RWPE2 (cell line): ENCODE measurements around the gene KLHL29.
A peak's percentile ranks its signal among the peaks of the same experiment; 100 is the strongest.

ENCODE experiments used
- ATAC-seq: fragments of 200-7000 bp; cut with Tn5 transposase; 3 replicates; pipeline ENCODE4 v1.9.1; 2021; ENCODE audit warnings: low read depth
- DNase-seq: peaks from one replicate; pipeline ENCODE4 v3.0.0-alpha.2; 2020; ENCODE audit warnings: low spot score
- H3K27ac ChIP-seq: fragments of 450-650 bp; 2 replicates; pipeline ENCODE4 v1.5.1; 2017; ENCODE audit warnings: mild to moderate bottlenecking; ENCODE audit not compliant: poor library complexity, severe bottlenecking
- H3K27me3 ChIP-seq: fragments of 250-450 bp; sonication (Bioruptor Pico); 2 replicates; pipeline ENCODE4 v1.5.1; 2021; ENCODE audit warnings: mild to moderate bottlenecking, moderate library complexity; ENCODE audit not compliant: insufficient read depth, poor library complexity, severe bottlenecking
- H3K36me3 ChIP-seq: fragments of 250-450 bp; sonication (Bioruptor Pico); 2 replicates; pipeline ENCODE4 v1.5.1; 2020; ENCODE audit warnings: low read depth, mild to moderate bottlenecking, moderate library complexity
- H3K4me1 ChIP-seq: fragments of 250-450 bp; sonication (Bioruptor Pico); 2 replicates; pipeline ENCODE4 v1.5.1; 2021; ENCODE audit warnings: mild to moderate bottlenecking, moderate library complexity; ENCODE audit not compliant: insufficient read depth, poor library complexity, severe bottlenecking
- H3K4me3 ChIP-seq: fragments of 250-450 bp; sonication (Bioruptor Pico); 2 replicates; pipeline ENCODE4 v1.5.1; 2021; ENCODE audit warnings: mild to moderate bottlenecking, moderate library complexity; ENCODE audit not compliant: severe bottlenecking
- H3K9me3 ChIP-seq: fragments of 250-450 bp; sonication (Bioruptor Pico); 2 replicates; pipeline ENCODE4 v1.5.1; 2021; ENCODE audit warnings: mild to moderate bottlenecking, moderate library complexity; ENCODE audit not compliant: severe bottlenecking
- CTCF ChIP-seq: fragments of 450-650 bp; IDR thresholded peaks from one replicate; pipeline ENCODE4 v1.5.1; 2017; ENCODE audit warnings: mild to moderate bottlenecking, moderate library complexity; ENCODE audit not compliant: poor library complexity, severe bottlenecking

KLHL29 gene

GRCh38 chr2:23492921-23493320 lies 107.9 kb downstream of the KLHL29 start:
- Histone ChIP-seq H3K4me1 (peaks cover 8% of the 10 kb centered on the region), H3K27me3 (no peaks in the 10 kb centered on the region), H3K36me3 (no peaks in the 10 kb centered on the region), H3K9me3 (no peaks in the 10 kb centered on the region), H3K27ac (no peak overlapping the region), H3K4me3 (no peak overlapping the region)
- no peak for TF ChIP-seq CTCF
- DNase-seq (no peak), ATAC-seq (peak; percentile 87)

GRCh38 chr2:23493846-23494245 lies 108.9 kb downstream of the KLHL29 start:
- ATAC-seq (no peak), DNase-seq (no peak)
- no peaks in the 10 kb centered on the region for H3K27me3 ChIP-seq
- no peaks in the 10 kb centered on the region for H3K9me3 ChIP-seq
- no peak overlapping the region for H3K4me3 ChIP-seq
- H3K36me3 ChIP-seq: no peaks in the 10 kb centered on the region
- no peak overlapping the region for H3K27ac ChIP-seq
- TF ChIP-seq CTCF: no peak
- H3K4me1 ChIP-seq: peaks cover 9% of the 10 kb centered on the region

GRCh38 chr2:23494286-23494685 lies 109.3 kb downstream of the KLHL29 start:
- TF ChIP-seq CTCF: no peak
- H3K4me1 ChIP-seq: peaks cover 12% of the 10 kb centered on the region

GRCh38 chr2:23495661-23496114 lies 110.7 kb downstream of the KLHL29 start:
- H3K27ac ChIP-seq: no peak overlapping the region
- no peak for ATAC-seq
- DNase-seq: no peak
- no peak overlapping the region for H3K4me3 ChIP-seq
- H3K9me3 ChIP-seq: no peaks in the 10 kb centered on the region
- peaks cover 12% of the 10 kb centered on the region for H3K4me1 ChIP-seq
- no peaks in the 10 kb centered on the region for H3K36me3 ChIP-seq
- TF ChIP-seq CTCF: no peak
- H3K27me3 ChIP-seq: no peaks in the 10 kb centered on the region

More at GRCh38 chr2:23494286-23494685, 109.3 kb downstream of the KLHL29 start:
- ATAC-seq: no peak
- no peak overlapping the region for H3K4me3 ChIP-seq
- no peak for DNase-seq
- H3K27me3 ChIP-seq: no peaks in the 10 kb centered on the region
- no peak overlapping the region for H3K27ac ChIP-seq
- H3K9me3 ChIP-seq: no peaks in the 10 kb centered on the region
- H3K36me3 ChIP-seq: no peaks in the 10 kb centered on the region

GRCh38 chr2:23496456-23496855 lies 111.5 kb downstream of the KLHL29 start:
- H3K9me3 ChIP-seq: no peaks in the 10 kb centered on the region
- no peak overlapping the region for H3K4me3 ChIP-seq
- DNase-seq (no peak), ATAC-seq (no peak)
- TF ChIP-seq CTCF: no peak
- no peak overlapping the region for H3K27ac ChIP-seq
- no peaks in the 10 kb centered on the region for H3K36me3 ChIP-seq
- no peaks in the 10 kb centered on the region for H3K27me3 ChIP-seq
- H3K4me1 ChIP-seq: peaks cover 12% of the 10 kb centered on the region
